H1 (cell line): Measurements from ENCODE around the gene SEMA3D. TPM values are rescaled to one million over a fixed set of nuclear protein-coding genes. Genes with fewer than 3 reads are reported as not detected.

Experiments used
- CTCF ChIA-PET: fragments of 300-600 bp; sonication (Branson Sonifier 250); formaldehyde crosslinking; loops from one replicate; lab custom pipeline; 2021; ENCODE audit not compliant: partially characterized antibody; lab: Charles Lee
- POLR2A ChIA-PET: fragments of 300-600 bp; sonication (Branson Sonifier 250); formaldehyde crosslinking; loops from one replicate; lab custom pipeline; 2021; ENCODE audit warnings: inconsistent platforms; ENCODE audit not compliant: partially characterized antibody; lab: Charles Lee
- DNase-seq, 2 experiments: peaks; one replicate each; pipeline versions ENCODE4 v3.0.0 to v3.0.0-alpha.2; 2010 to 2022; ENCODE audit warnings: low spot score in 2 of 2, low read depth in 1 of 2, mixed read lengths in 1 of 2
- FAIRE-seq: peaks from 2 replicates; lab custom pipeline; 2011; peaks lifted over from hg19 to GRCh38; lab: Jason Lieb, UNC
- H2AFZ ChIP-seq: 2 replicates; pipeline ENCODE4 v1.8.1; 2012; ENCODE audit warnings: low read length, inconsistent platforms
- H2AK5ac ChIP-seq: 2 replicates; pipeline ENCODE4 v1.6.1; 2013; ENCODE audit warnings: low read depth, low read length
- H2BK120ac ChIP-seq: replicated peaks from 2 replicates; pipeline ENCODE3; 2013; ENCODE audit warnings: low read depth, low read length, inconsistent platforms
- H2BK12ac ChIP-seq: 2 replicates; pipeline ENCODE4 v1.6.1; 2013; ENCODE audit warnings: low read depth, low read length
- H2BK15ac ChIP-seq: 2 replicates; pipeline ENCODE4 v1.6.1; 2013; ENCODE audit warnings: low read length
- H2BK20ac ChIP-seq: 2 replicates; pipeline ENCODE4 v1.6.1; 2013; ENCODE audit warnings: low read length
- H2BK5ac ChIP-seq: 2 replicates; pipeline ENCODE4 v1.6.1; 2013; ENCODE audit warnings: low read depth, low read length
- H3K14ac ChIP-seq: 2 replicates; pipeline ENCODE4 v1.6.1; 2013; ENCODE audit warnings: inconsistent platforms; ENCODE audit not compliant: insufficient read length
- H3K18ac ChIP-seq: 2 replicates; pipeline ENCODE4 v1.6.1; 2013; ENCODE audit warnings: low read length; ENCODE audit errors: extremely low read depth
- H3K23ac ChIP-seq: 2 replicates; pipeline ENCODE4 v1.6.1; 2013; ENCODE audit warnings: inconsistent platforms; ENCODE audit not compliant: insufficient read length
- H3K23me2 ChIP-seq: 2 replicates; pipeline ENCODE4 v1.6.1; 2013; ENCODE audit warnings: low read depth, low read length
- H3K27ac ChIP-seq: 2 replicates; pipeline ENCODE4 v1.6.1; 2011; ENCODE audit warnings: low read depth, low read length, inconsistent platforms
- H3K27me3 ChIP-seq, 4 experiments: replicated peaks in 1 of 4; 1 replicate in 1 of 4; 2 replicates in 3 of 4; pipeline versions ENCODE4 v1.6.1 to v1.8.1; 2011 to 2013; ENCODE audit warnings: low read length in 3 of 4, mild to moderate bottlenecking in 3 of 4, inconsistent platforms in 2 of 4, mixed read lengths in 2 of 4, moderate library complexity in 1 of 4; ENCODE audit not compliant: control insufficient read depth in 3 of 4, insufficient read depth in 3 of 4; ENCODE audit errors: extremely low read depth in 1 of 4
- H3K36me3 ChIP-seq, 4 experiments: 2 replicates each; pipeline versions ENCODE4 v1.6.1 to v1.8.1; 2011 to 2013; ENCODE audit warnings: mild to moderate bottlenecking in 4 of 4, low read length in 3 of 4, moderate library complexity in 2 of 4, control low read depth in 1 of 4, inconsistent platforms in 1 of 4; ENCODE audit not compliant: insufficient read depth in 4 of 4, control insufficient read depth in 2 of 4
- H3K4ac ChIP-seq: replicated peaks from 2 replicates; pipeline ENCODE3; 2013; ENCODE audit warnings: low read length, low read depth, mixed read lengths, inconsistent platforms; ENCODE audit not compliant: insufficient read length
- H3K4me1 ChIP-seq, 4 experiments: replicated peaks in 1 of 4; 1 replicate in 1 of 4; 2 replicates in 3 of 4; pipeline versions ENCODE4 v1.6.1 to v1.8.1; 2011 to 2013; ENCODE audit warnings: low read length in 3 of 4, inconsistent platforms in 2 of 4, mixed read lengths in 1 of 4; ENCODE audit not compliant: insufficient read depth in 4 of 4, control insufficient read depth in 3 of 4
- H3K4me2 ChIP-seq, 2 experiments: 2 replicates each; pipeline versions ENCODE4 v1.6.1 to v1.8.1; 2011 to 2013; ENCODE audit warnings: low read depth in 2 of 2, low read length in 2 of 2, control low read depth in 1 of 2, inconsistent platforms in 1 of 2, mild to moderate bottlenecking in 1 of 2; ENCODE audit not compliant: insufficient read depth in 1 of 2
- H3K4me3 ChIP-seq, 4 experiments: fragments of 200-600, 300-600 bp in 1 of 4; sonication (generic), shearing (Covaris generic), sonication (Bioruptor Twin) in 1 of 4; 2 replicates each; pipeline versions ENCODE4 v1.5.1 to v1.8.1; 2011 to 2016; ENCODE audit warnings: low read length in 4 of 4, low read depth in 3 of 4, control low read depth in 2 of 4, inconsistent platforms in 2 of 4, mild to moderate bottlenecking in 2 of 4, mixed read lengths in 1 of 4, moderate library complexity in 1 of 4; ENCODE audit not compliant: insufficient read depth in 2 of 4; ENCODE audit errors: extremely low read depth in 1 of 4
- H3K56ac ChIP-seq: replicated peaks from 2 replicates; pipeline ENCODE3; 2013; ENCODE audit warnings: low read depth, mild to moderate bottlenecking, mixed read lengths, low read length, inconsistent platforms; ENCODE audit not compliant: insufficient read length
- H3K79me1 ChIP-seq: 2 replicates; pipeline ENCODE4 v1.6.1; 2013; ENCODE audit warnings: low read depth, low read length, control low read depth
- H3K79me2 ChIP-seq, 2 experiments: 2 replicates each; pipeline versions ENCODE4 v1.6.1 to v1.8.1; 2012 to 2013; ENCODE audit warnings: low read length in 2 of 2, mild to moderate bottlenecking in 2 of 2, inconsistent platforms in 1 of 2; ENCODE audit not compliant: insufficient read depth in 2 of 2, control insufficient read depth in 1 of 2
- H3K9ac ChIP-seq, 4 experiments: replicated peaks in 1 of 4; 1 replicate in 1 of 4; 2 replicates in 3 of 4; pipeline versions ENCODE4 v1.6.1 to v1.8.1; 2011 to 2013; ENCODE audit warnings: low read depth in 3 of 4, low read length in 3 of 4, control low read depth in 2 of 4, mild to moderate bottlenecking in 2 of 4, moderate library complexity in 2 of 4, inconsistent platforms in 1 of 4; ENCODE audit errors: extremely low read depth in 1 of 4
- H3K9me3 ChIP-seq, 2 experiments: 2 replicates each; pipeline versions ENCODE4 v1.6.1 to v1.8.1; 2012 to 2013; ENCODE audit warnings: mild to moderate bottlenecking in 2 of 2, moderate library complexity in 2 of 2, control low read depth in 1 of 2, inconsistent platforms in 1 of 2, low read depth in 1 of 2, low read length in 1 of 2, mixed read lengths in 1 of 2; ENCODE audit not compliant: insufficient read depth in 2 of 2
- H4K20me1 ChIP-seq, 2 experiments: replicated peaks in 1 of 2; 2 replicates each; pipeline versions ENCODE3 to v1.8.1; 2011 to 2013; ENCODE audit warnings: inconsistent platforms in 2 of 2, low read length in 2 of 2, mild to moderate bottlenecking in 1 of 2; ENCODE audit not compliant: insufficient read depth in 2 of 2, control insufficient read depth in 1 of 2
- H4K5ac ChIP-seq: 2 replicates; pipeline ENCODE4 v1.6.1; 2013; ENCODE audit warnings: low read length, low read depth, mixed read lengths, inconsistent platforms; ENCODE audit not compliant: insufficient read length
- H4K8ac ChIP-seq: 2 replicates; pipeline ENCODE4 v1.8.0; 2013; ENCODE audit warnings: mild to moderate bottlenecking, moderate library complexity, low read length, inconsistent platforms; ENCODE audit not compliant: insufficient read depth; ENCODE audit errors: extremely low read depth
- H4K91ac ChIP-seq: replicated peaks from 2 replicates; pipeline ENCODE3; 2013; ENCODE audit warnings: low read length, mixed read lengths, inconsistent platforms; ENCODE audit not compliant: insufficient read length
- ASH2L ChIP-seq: fragments of 200-600, 300-600 bp; sonication (generic); IDR thresholded peaks from one replicate; pipeline ENCODE4 v1.7.1; 2017; ENCODE audit warnings: low read length
- BRCA1 ChIP-seq: IDR thresholded peaks from 2 replicates; pipeline ENCODE4 v1.6.1; 2012; ENCODE audit warnings: low read depth, low read length, improper control_type of control experiment
- CBX5 ChIP-seq: fragments of 300-800, 300-1000 bp; sonication (generic); IDR thresholded peaks from 2 replicates; pipeline ENCODE4 v1.7.1; 2016; ENCODE audit warnings: antibody characterized with exemption, low read length, low read depth
- EGR1 ChIP-seq: IDR thresholded peaks from 2 replicates; pipeline ENCODE4 v1.6.1; 2011; ENCODE audit warnings: low read depth, low read length, borderline replicate concordance
- EZH2 ChIP-seq: fragments of 200-600 bp; sonication (generic); IDR thresholded peaks from 2 replicates; pipeline ENCODE4 v1.7.1; 2012; ENCODE audit warnings: low read depth, mild to moderate bottlenecking, moderate library complexity, low read length, inconsistent platforms; ENCODE audit not compliant: severe bottlenecking
- JUN ChIP-seq: IDR thresholded peaks from 2 replicates; pipeline ENCODE4 v1.6.1; 2011; ENCODE audit warnings: low read depth, mild to moderate bottlenecking, improper control_type of control experiment, low read length
- KDM4A ChIP-seq: IDR thresholded peaks from one replicate; pipeline ENCODE4 v1.7.1; 2012; ENCODE audit warnings: low read depth, mild to moderate bottlenecking, moderate library complexity, low read length, inconsistent platforms; ENCODE audit not compliant: severe bottlenecking
- NANOG ChIP-seq: IDR thresholded peaks from 2 replicates; pipeline ENCODE4 v1.6.1; 2011; ENCODE audit warnings: low read length, low read depth, mild to moderate bottlenecking, inconsistent platforms; ENCODE audit not compliant: insufficient read depth, poor library complexity, severe bottlenecking
- POLR2A ChIP-seq, 2 experiments: IDR thresholded peaks; 1 replicate in 1 of 2; 2 replicates in 1 of 2; pipeline ENCODE4 v1.6.1; 2011; ENCODE audit warnings: low read depth in 2 of 2, low read length in 2 of 2, mild to moderate bottlenecking in 2 of 2; ENCODE audit errors: control extremely low read depth in 1 of 2
- RAD21 ChIP-seq, 2 experiments: IDR thresholded peaks in 1 of 2; conservative IDR thresholded peaks in 1 of 2; 2 replicates each; pipeline ENCODE4 v1.6.1; 2011; ENCODE audit warnings: low read depth in 2 of 2, low read length in 2 of 2, improper control_type of control experiment in 1 of 2, inconsistent platforms in 1 of 2, mild to moderate bottlenecking in 1 of 2, moderate library complexity in 1 of 2
- SAP30 ChIP-seq: fragments of 300-600 bp; sonication (generic); IDR thresholded peaks from 2 replicates; pipeline ENCODE4 v1.7.1; 2012; ENCODE audit warnings: low read length, moderate library complexity, mild to moderate bottlenecking, inconsistent platforms; ENCODE audit not compliant: insufficient read depth, insufficient replicate concordance
- SIX5 ChIP-seq: IDR thresholded peaks from 2 replicates; pipeline ENCODE4 v1.6.1; 2011; ENCODE audit warnings: mild to moderate bottlenecking, low read depth, low read length
- SUZ12 ChIP-seq: fragments of 200-600 bp; sonication (generic); IDR thresholded peaks from 2 replicates; pipeline ENCODE4 v1.6.1; 2012; ENCODE audit warnings: mild to moderate bottlenecking, inconsistent platforms, low read length, moderate library complexity, mixed read lengths
- TEAD4 ChIP-seq: IDR thresholded peaks from 2 replicates; pipeline ENCODE4 v1.6.1; 2012; ENCODE audit warnings: low read depth, low read length, inconsistent platforms, mixed read lengths
- polyA plus RNA-seq, 7 experiments: library from polyadenylated mRNA; depleted of rRNA in 3 of 7; stranded (reverse) in 5 of 7; unstranded in 2 of 7; fragments of >200 nt in 5 of 7; fragments of 200-250 nt in 2 of 7; gene quantifications; 1 replicate in 5 of 7; 2 replicates in 1 of 7; 4 replicates in 1 of 7; pipeline versions ENCODE4 v1.2.1 to v1.2.3, GENCODE V29; 2011 to 2013; ENCODE audit warnings: missing spikeins in 2 of 7, mixed read lengths in 2 of 7
- total RNA-seq: library from RNA; stranded (reverse); fragmentation: NEBNext Ultra II Directional; extraction: Animal tissue kit (Norgen Biotek cat#: 25700); gene quantifications from 2 replicates; pipeline ENCODE4 v1.2.1, GENCODE V29; 2021
- TF ChIP-seq, protein P1 (sequence below): IDR thresholded peaks from 2 replicates; pipeline ENCODE4 v1.6.1; 2011; ENCODE audit warnings: low read depth, mild to moderate bottlenecking, low read length; ENCODE audit not compliant: insufficient read depth

The SEMA3D gene
- total and polyA plus RNA-seq, 2 of the 8 experiments (the other 6 are each of a cell fraction or from before 2014, with no cell fraction given), result 1.6 to 3.5 TPM

DNA sequence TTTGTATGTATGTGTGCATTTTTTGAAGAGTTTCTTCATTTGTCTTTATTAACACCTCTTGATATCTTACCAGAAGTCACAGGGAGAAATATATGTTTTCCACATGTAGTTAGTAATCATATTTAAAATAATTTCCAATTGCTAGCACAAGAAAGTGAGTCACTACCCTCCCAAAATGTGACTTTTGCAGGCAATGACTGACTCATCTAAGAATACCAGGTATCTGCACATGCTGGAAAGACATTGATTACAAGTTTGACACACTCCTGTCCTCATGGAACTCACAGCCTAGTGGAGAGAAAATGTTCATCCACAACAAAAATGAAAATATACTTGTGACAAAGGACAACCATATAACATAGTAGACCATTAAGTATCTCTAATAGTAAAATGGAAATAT, 82.9 kb downstream of the SEMA3D start:
- Histone ChIP-seq H2AFZ (no peak overlapping the region), H3K9ac (no peak overlapping the region), H2AK5ac (no peak overlapping the region), H4K5ac (no peak overlapping the region), H3K27ac (no peak overlapping the region), H2BK120ac (no peak overlapping the region), H2BK20ac (no peak overlapping the region), H3K23ac (no peak overlapping the region), H3K14ac (no peak overlapping the region), H3K27me3 (no peaks in the 10 kb centered on the region), H3K4me3 (no peak overlapping the region), H3K23me2 (no peaks in the 10 kb centered on the region), H3K36me3 (no peaks in the 10 kb centered on the region), H3K4me2 (no peak overlapping the region), H2BK12ac (no peak overlapping the region), H2BK5ac (no peak overlapping the region), H4K20me1 (no peaks in the 10 kb centered on the region), H3K56ac (no peak overlapping the region), H4K91ac (no peak overlapping the region), H4K8ac (no peak overlapping the region), H3K79me2 (no peaks in the 10 kb centered on the region), H3K79me1 (no peaks in the 10 kb centered on the region), H3K4ac (no peak overlapping the region), H2BK15ac (no peak overlapping the region), H3K4me1 (no peaks in the 10 kb centered on the region), H3K18ac (no peak overlapping the region), H3K9me3 (no peaks in the 10 kb centered on the region)
- POLR2A ChIA-PET, result no interaction called here
- DNase-seq, result no peak
- no peak for TF ChIP-seq SUZ12
- TF ChIP-seq NANOG, result no peak
- no peak for TF ChIP-seq SIX5
- TF ChIP-seq EGR1, result no peak
- TF ChIP-seq BRCA1, result no peak
- no peak for TF ChIP-seq TEAD4
- TF ChIP-seq POLR2A (IDR thresholded peaks at IDR 0.05; ENCODE audit: control extremely low read depth in 1 of 2, low read depth in 2 of 2, low read length in 2 of 2), result no peak
- no peak for TF ChIP-seq JUN
- no peak for TF ChIP-seq ASH2L
- no peak for TF ChIP-seq KDM4A
- TF ChIP-seq EZH2, result no peak
- TF ChIP-seq, protein P1, sequence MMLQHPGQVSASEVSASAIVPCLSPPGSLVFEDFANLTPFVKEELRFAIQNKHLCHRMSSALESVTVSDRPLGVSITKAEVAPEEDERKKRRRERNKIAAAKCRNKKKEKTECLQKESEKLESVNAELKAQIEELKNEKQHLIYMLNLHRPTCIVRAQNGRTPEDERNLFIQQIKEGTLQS, result no peak
- no peak for TF ChIP-seq RAD21 (IDR thresholded peaks at IDR 0.05 in 1 of 2, conservative IDR thresholded peaks at IDR 0.05 in 1 of 2; ENCODE audit: low read depth in 2 of 2, low read length in 2 of 2)
- no peak for TF ChIP-seq SAP30
- no peak for TF ChIP-seq CBX5
- TF ChIP-seq, all 59 proteins: peak for 0
- FAIRE-seq, result no peak
- CTCF ChIA-PET, result no interaction called here
